ENCODE data around the gene PPP4C.

PPP4C gene

DNA sequence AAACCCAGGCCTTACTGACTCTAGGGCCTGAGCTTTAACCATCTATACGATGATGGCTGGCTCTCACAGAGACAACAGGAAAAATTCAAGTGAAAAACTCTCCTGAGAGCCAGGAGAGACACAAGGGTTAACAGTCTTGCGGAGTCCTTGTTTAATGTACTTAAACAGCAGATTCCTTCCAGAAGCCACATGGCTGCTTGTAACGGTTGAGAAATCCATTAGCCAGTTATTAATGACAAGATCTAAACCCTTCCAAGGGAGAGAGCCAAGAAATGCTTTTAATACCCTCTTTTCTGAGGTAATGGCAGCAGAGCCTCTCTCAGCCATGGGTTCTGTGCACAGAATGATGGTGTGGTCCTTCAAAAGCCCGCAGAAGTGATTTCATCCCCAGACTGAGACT is 15.4 kb upstream of the PPP4C start:
- DNase-seq, result no peak

DNA sequence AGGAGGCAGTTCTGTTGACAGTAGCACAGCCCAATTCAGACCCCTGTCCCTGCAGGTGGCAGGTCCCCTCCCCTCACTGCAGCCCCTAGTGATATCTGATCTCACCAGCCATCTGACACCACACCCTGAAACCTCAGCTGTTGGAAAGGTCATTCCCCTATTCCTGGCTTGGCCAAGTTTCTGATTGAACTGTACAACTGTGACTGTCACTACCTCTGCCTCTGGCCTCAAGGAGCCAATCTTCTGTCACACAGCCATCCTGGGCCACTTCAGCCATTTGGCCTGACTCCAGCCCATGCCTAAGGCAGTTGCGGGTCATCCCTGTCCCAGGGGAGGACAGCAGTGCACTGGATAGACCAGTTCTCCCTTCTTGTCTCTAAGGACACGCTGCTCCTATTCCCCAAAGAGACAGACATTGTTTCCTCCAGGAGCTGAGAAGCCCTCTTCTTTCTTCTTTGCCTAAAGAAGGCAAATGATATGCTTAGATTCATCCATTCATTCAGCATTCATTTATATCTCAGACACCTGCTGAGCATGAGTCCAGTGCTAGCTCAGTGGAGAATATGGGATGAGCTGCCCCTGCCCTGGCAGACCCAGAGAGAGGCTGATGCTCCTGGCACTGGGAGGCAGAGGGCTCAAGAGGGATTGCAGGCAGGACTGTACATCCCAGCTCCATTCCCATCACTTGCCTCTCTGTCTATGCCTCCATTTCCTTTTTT is 14.8 kb upstream of the PPP4C start:
- DNase-seq, result no peak

DNA sequence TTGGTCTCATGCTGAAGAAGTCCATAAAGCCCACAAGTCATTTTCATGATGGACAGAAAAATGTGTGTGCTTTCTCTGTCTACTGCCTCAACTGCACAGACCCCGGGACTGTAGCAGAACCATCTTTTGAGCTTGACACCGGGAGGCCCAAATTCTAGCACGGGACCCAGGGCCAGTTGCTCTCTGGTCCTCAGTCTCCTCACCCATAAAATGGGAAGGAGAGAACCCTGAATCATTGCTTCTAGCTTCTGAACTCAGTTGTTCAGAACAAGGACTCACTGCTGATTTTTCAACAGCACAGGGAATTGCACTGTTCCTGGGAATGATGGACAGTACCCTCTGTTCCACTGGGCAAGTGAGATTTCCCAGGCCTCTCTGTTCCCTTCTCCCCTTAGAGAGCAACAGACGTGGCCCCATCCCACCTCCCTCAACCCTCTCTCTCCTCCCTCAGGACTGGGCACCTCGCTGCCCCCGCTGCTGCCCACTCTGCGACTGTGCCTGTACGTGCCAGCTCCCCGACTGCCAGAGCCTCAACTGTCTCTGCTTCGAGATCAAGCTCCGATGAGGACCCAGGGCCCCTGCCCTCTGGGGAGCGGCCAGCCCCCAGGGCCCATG is 12.4 kb upstream of the PPP4C start:
- DNase-seq, result no peak

DNA sequence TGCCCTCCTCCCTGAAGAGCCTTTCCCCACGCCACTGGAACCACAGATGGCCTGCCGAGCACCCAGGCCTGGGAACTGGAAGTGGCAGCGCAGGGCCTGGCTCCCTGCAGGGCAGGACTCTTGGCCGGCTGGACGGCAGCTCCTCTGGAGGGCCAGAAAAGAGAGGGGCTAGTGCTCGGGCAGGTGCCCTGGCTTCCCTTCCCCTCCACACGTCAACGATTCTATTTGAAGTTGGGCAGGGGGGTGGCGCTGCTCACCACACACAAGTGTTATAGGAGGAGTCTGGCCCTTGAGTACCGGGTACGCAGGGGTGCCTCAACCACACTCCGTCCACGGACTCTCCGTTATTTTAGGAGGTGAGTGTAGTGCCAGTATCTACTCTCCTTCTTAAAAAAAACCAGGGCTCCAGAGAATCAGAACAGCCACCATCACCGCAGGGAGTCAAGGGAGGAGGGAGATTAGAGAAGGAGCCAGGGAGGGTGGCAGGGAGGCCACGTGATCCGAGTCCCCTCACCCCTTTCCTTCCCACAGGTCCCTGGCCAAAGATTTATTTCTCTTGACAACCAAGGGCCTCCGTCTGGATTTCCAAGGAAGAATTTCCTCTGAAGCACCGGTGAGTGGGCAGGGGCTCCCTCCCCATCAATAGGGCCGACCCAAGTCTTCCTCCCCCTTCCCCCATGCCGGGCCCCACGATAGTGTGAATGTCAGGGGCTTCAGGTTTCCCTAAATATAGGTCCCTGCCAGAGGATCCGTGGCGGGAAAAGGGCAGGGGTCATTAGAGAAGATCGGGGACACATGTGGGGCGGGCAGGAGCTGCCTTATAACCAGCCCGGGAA is 11.7 kb upstream of the PPP4C start:
- DNase-seq, result peak; percentile 50

DNA sequence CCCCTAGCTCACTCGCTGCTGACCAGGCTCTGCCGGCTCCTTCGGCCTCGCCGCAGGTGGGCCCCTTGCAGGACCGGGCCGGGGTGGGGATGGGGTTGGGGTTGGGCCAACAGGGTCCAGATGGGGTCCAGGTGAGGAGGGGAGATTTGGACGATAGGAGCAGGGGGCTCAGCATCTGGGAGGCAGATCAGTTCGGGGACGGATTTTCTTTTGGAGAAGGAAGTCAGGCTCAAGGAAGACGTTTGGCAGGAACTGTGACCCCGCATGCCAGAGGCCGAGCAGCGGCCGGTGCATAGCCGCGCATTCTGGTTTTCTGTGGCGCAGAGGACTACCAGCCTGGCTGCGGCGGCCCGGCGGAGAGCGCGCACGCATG is 11.1 kb upstream of the PPP4C start:
- no peak for DNase-seq

- peak; percentile 99 for DNase-seq
Measured at GRCh38 chr16:30065102-30065942, 10.5 kb upstream of the PPP4C start, which contains the start of gene ALDOA. ALDOA (plus strand) TSS chr16:30065760; CDS start chr16:30066898, 1,138 bp downstream.

GRCh38 chr16:30065943-30066760 is 9.6 kb upstream of the PPP4C start:
- DNase-seq, result peak; percentile 74

GRCh38 chr16:30066761-30067583 is 8.8 kb upstream of the PPP4C start:
- DNase-seq, result no peak

DNA sequence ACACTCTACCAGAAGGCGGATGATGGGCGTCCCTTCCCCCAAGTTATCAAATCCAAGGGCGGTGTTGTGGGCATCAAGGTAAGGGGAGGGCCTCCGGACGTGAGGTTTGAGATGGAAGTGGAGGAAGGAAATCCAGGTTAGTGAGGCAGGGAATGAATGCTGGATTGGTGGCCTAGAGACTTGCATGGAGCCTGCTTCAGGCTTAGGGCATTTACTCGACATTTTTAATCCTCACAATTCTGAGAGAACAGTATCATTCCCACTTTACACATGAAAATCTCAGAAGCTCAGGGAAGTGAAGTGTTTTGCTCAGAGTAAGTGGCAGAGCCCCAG is 8.2 kb upstream of the PPP4C start:
- no peak for DNase-seq

- no peak for DNase-seq
Measured at GRCh38 chr16:30068333-30068732, 7.5 kb upstream of the PPP4C start.

- no peak for DNase-seq
Measured at GRCh38 chr16:30068750-30069610, 6.8 kb upstream of the PPP4C start.

DNA sequence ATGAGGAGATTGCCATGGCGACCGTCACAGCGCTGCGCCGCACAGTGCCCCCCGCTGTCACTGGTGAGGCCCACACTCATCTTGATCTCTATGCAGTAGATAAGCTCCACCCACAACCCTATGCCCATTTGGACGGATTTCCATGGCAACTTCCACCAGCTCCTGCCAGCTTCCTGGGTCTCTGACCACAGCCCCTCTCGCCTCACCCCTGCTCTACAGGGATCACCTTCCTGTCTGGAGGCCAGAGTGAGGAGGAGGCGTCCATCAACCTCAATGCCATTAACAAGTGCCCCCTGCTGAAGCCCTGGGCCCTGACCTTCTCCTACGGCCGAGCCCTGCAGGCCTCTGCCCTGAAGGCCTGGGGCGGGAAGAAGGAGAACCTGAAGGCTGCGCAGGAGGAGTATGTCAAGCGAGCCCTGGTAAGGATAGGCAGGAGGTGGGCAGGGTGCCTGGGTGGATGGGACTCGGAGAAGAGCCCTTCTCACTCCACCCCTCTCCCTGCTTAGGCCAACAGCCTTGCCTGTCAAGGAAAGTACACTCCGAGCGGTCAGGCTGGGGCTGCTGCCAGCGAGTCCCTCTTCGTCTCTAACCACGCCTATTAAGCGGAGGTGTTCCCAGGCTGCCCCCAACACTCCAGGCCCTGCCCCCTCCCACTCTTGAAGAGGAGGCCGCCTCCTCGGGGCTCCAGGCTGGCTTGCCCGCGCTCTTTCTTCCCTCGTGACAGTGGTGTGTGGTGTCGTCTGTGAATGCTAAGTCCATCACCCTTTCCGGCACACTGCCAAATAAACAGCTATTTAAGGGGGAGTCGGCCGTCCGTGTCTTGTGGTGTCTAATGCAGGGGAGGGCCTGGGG is 6.0 kb upstream of the PPP4C start:
- no peak for DNase-seq

DNA sequence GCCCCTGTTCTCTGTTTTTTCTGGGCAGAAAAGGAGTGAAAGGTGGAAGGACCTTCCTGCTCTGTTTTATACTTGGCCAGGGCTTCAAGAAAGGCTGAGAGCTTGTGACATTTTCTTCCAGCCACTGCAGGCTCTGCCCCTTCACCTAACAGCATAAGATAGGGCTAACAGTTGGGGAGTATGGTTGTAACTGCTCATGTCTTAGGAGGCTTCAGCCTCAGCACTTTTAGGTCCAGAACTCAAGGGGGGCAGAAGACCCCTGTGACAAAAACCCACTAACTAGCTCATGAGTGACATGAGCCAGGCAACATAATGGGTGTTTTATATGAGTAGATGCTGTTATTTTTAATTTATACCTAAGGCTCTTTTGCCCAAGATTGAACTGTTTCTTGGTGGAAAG is 5.3 kb upstream of the PPP4C start:
- no peak for DNase-seq

DNA sequence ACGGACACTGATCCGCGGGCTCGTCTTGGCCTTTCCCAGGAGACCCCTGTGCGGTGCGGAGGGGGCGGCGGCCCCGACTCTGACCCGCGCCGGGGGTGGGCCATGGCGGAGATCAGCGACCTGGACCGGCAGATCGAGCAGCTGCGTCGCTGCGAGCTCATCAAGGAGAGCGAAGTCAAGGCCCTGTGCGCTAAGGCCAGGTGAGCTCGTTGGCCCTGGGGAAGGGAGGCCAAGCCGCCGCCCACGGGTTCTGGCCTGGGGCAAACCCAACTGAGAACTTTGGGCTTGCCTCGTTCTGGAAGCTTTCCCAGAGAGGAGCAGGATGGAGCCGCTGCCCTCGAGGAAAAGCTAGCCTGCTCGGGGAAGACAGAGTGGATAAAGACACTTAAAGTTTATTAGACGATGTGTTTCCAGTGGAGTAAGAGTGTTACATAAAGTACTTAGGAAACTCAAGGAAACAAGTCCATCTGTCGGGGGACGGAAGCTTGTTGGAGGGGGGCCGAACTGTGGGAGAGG is 540 bp downstream of the PPP4C start:
- DNase-seq, result no peak

DNA sequence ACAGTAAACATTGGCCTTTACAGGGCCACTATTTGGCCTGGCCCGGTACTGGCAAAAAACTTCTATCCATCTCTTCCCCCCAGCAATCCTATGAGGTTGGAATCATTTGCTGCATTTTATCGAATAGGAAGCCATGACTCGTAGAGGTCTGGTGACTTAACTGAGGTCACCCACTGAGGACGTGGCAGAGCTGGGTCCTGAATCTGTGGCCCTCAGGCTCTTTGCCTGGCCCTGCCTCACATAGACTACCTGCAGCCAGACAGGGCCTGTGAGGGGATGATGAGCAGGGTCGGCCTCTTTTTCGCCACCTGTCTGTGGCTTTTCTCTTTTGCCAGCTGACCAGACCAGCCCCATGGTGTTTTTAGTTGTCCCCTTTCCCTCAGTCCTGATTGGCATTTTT is 1.9 kb downstream of the PPP4C start:
- no peak for DNase-seq

GRCh38 chr16:30078744-30079143 is 3.0 kb downstream of the PPP4C start:
- DNase-seq, result no peak

GRCh38 chr16:30079480-30079879 is 3.7 kb downstream of the PPP4C start:
- DNase-seq, result no peak

DNA sequence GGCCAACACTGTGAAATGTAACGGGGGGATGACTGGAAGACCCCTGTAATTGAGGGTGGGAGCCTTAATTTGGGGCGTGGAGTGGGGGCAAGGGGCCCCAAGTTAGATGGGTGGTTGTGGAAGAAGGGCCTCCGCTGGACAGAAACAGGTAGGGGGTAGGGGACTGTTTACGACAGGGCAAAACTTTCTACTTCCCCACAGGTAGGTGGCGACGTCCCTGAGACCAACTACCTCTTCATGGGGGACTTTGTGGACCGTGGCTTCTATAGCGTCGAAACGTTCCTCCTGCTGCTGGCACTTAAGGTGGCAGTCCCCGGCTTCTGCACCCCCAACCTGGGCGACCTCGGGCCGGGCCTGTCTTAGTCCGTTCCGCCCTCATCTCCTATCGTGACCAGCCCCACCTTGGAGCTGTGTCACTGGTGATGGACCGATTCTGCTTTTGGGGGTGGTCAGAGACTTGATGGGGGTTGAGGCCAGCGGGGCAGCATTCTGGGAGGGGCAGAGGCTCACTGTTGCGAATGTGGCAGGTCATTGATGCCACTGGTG is 6.8 kb downstream of the PPP4C start:
- no peak for DNase-seq

Data from HCEC 1CT (cell line).